Measurements from ENCODE around the gene TNFSF8. TPM values are rescaled to one million over a fixed set of nuclear protein-coding genes. Genes with fewer than 3 reads are reported as not detected.
A peak's percentile ranks its signal among the peaks of the same experiment; 100 is the strongest.

TNFSF8 gene, protein sequence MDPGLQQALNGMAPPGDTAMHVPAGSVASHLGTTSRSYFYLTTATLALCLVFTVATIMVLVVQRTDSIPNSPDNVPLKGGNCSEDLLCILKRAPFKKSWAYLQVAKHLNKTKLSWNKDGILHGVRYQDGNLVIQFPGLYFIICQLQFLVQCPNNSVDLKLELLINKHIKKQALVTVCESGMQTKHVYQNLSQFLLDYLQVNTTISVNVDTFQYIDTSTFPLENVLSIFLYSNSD
- total RNA-seq (2022), result 0.20 TPM in 1 of 2 replicates, not detected in the other
- Bru-seq, nascent RNA, result percentile 21 among the genes with signal in this experiment
- BruChase-seq, experiment 1, labeled RNA remaining after a 2-hour chase, result percentile 16 among the genes with signal in this experiment
- BruChase-seq, experiment 2, labeled RNA remaining after a 6-hour chase, result percentile 21 among the genes with signal in this experiment
- long read RNA-seq, result 0 reads

DNA sequence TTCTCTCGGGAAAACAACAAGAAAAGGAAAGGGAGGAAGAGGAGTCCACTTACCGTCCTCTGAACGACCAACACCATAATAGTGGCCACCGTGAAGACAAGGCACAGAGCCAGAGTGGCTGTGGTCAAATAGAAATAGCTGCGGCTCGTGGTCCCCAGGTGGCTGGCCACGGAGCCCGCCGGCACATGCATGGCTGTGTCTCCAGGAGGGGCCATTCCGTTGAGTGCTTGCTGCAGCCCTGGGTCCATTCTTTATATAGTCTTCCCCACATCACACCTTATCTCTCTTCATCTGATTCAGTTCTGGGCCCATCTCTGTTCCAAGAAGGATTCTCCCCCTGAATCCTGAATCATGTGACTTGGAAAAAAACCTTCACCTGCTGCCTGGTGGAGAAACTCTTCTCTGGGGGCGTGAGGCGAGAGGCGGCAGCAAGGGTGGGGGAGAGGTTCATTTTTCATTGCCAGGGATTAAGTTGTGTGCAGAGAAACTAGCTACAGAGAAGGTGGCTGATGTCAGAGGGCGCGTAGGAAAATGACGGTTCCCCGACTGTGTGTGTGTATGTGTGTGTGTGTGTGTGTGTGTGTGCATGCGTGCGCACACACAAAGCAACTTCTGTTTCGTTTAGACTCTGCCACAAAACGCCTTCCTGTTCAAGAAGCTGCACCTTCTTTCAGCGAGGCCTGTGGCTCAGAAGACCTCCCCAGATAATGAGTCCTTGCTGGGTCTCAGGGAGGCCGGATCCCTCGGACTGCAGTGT is at the start of gene TNFSF8:
Gene TNFSF8, minus strand, starts transcription at position 536 of the 757 bp plus-strand sequence. Its CDS starts 288 bp downstream, at position 248.
- H3K4me1 ChIP-seq, result peaks cover 23% of the 10 kb centered on the region; the same call in 1 of the 2 replicates
- Mint-ChIP-seq H3K27ac (ENCODE audit: unreplicated experiment) (no peak within 1 kb of the TSS), H3K4me3 (ENCODE audit: unreplicated experiment) (no peak within 1 kb of the TSS), H3K36me3 (ENCODE audit: insufficient read depth, unreplicated experiment) (no peaks in the 10 kb centered on the region), H3K4me1 (ENCODE audit: low read depth, unreplicated experiment) (peaks cover 14% of the 10 kb centered on the region), H3K9me3 (ENCODE audit: unreplicated experiment) (no peaks in the 10 kb centered on the region), H3K27me3 (ENCODE audit: insufficient read depth, unreplicated experiment) (no peaks in the 10 kb centered on the region)
- ChIA-PET CTCF (no interaction called here), POLR2A (no interaction called here)
- H3K36me3 ChIP-seq (ENCODE audit: control insufficient read depth, insufficient read depth, low read length), result no peaks in the 10 kb centered on the region
- H3K9me3 ChIP-seq, result 0 out of 2 replicates have a peak, but pooled peaks cover 4% of the 10 kb centered on the region
- BruUV-seq (replicated peaks), result no TSS peak
- no peak for DNase-seq
- intact Hi-C loops (cut with micrococcal nuclease; ENCODE audit: unreplicated experiment), result loop anchor here (1.0 kb wide), 1 partner anchor 14 kb away; no protein-coding TSS in a partner anchor
- H3K27me3 ChIP-seq (replicated peaks; ENCODE audit: control insufficient read depth, insufficient read depth, low read length), result no peaks in the 10 kb centered on the region; the same call in 1 of the 2 replicates
- no peak within 1 kb of the TSS for H3K4me3 ChIP-seq (ENCODE audit: low read depth, low read length)
- TF ChIP-seq, protein P1, sequence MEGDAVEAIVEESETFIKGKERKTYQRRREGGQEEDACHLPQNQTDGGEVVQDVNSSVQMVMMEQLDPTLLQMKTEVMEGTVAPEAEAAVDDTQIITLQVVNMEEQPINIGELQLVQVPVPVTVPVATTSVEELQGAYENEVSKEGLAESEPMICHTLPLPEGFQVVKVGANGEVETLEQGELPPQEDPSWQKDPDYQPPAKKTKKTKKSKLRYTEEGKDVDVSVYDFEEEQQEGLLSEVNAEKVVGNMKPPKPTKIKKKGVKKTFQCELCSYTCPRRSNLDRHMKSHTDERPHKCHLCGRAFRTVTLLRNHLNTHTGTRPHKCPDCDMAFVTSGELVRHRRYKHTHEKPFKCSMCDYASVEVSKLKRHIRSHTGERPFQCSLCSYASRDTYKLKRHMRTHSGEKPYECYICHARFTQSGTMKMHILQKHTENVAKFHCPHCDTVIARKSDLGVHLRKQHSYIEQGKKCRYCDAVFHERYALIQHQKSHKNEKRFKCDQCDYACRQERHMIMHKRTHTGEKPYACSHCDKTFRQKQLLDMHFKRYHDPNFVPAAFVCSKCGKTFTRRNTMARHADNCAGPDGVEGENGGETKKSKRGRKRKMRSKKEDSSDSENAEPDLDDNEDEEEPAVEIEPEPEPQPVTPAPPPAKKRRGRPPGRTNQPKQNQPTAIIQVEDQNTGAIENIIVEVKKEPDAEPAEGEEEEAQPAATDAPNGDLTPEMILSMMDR (IDR thresholded peaks at IDR 0.05; ENCODE audit: insufficient read depth in 1 of 2, low read depth in 1 of 2, low read length in 1 of 2, severe bottlenecking in 1 of 2, unreplicated experiment in 1 of 2), result no peak

DNA sequence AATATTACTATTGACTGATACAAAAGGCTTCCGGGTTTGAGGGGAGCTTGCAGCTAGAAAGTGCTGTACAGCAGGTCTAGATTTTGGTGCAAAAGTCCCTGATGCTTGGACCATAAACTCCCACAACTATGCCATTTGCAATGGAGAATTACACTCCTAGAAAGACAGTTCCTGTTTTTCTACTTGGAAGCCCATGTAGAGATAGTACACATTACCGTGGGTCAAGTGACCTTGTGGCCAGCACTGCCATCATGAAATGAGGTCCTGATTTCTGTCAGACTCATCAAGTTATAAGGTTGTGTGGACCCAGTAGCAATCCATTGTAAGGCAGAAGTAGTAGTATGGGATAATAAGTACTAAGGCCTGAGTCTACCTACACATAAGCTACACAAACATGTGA is 42.8 kb upstream of the TNFSF8 start:
- H3K27me3 Mint-ChIP-seq (ENCODE audit: insufficient read depth, unreplicated experiment), result peaks cover 6% of the 10 kb centered on the region
- Histone ChIP-seq H3K9me3 (no peaks in the 10 kb centered on the region), H3K4me3 (ENCODE audit: low read depth, low read length) (no peak overlapping the region), H3K36me3 (ENCODE audit: control insufficient read depth, insufficient read depth, low read length) (no peaks in the 10 kb centered on the region), H3K27me3 (replicated peaks; ENCODE audit: control insufficient read depth, insufficient read depth, low read length) (no peaks in the 10 kb centered on the region), H3K4me1 (0 out of 2 replicates have a peak, but pooled peaks cover 4% of the 10 kb centered on the region)
- no peak overlapping the region for H3K4me3 Mint-ChIP-seq (ENCODE audit: unreplicated experiment)
- H3K4me1 Mint-ChIP-seq (ENCODE audit: low read depth, unreplicated experiment), result peaks cover 4% of the 10 kb centered on the region
- BruUV-seq (replicated peaks), result no TSS peak
- POLR2A ChIA-PET, result no interaction called here
- H3K27ac Mint-ChIP-seq (ENCODE audit: unreplicated experiment), result no peak overlapping the region
- peaks cover 1% of the 10 kb centered on the region for H3K9me3 Mint-ChIP-seq (ENCODE audit: unreplicated experiment)
- H3K36me3 Mint-ChIP-seq (ENCODE audit: insufficient read depth, unreplicated experiment), result no peaks in the 10 kb centered on the region
- intact Hi-C loops (cut with micrococcal nuclease; ENCODE audit: unreplicated experiment), result no loop called here
- DNase-seq, result no peak
- TF ChIP-seq, protein P1 (IDR thresholded peaks at IDR 0.05; ENCODE audit: insufficient read depth in 1 of 2, low read depth in 1 of 2, low read length in 1 of 2, severe bottlenecking in 1 of 2, unreplicated experiment in 1 of 2), result no peak
- CTCF ChIA-PET, result no interaction called here

DNA sequence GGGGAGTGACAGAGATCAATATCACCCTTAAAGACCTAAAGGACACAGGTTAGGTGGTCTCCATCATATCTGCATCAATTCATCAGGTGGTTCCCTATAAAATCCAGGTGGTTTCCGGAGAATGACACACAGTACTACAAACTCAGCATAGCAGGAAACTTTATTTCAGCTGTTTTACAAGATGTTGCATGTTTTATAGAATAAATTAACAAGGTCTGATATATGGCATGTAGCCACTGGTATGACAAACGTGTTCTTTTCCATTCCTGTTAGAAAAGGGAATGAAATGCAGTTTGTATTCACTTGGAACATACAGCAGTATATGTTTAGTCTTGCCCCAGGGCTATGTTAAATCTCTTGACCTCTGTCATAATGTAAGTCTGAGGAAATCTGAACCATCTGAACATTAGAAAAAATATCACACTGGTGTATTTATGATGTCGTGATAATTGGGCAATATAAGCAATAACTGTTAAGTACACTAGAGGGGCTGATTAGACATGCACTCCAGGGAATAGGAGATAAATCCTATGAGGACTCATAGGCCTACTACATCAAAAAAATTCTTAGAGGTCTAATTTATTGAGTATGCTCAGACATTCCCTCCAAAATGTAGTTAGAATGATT is 42.2 kb upstream of the TNFSF8 start:
- no peak overlapping the region for H3K4me3 ChIP-seq (ENCODE audit: low read depth, low read length)
- no peak overlapping the region for H3K27ac Mint-ChIP-seq (ENCODE audit: unreplicated experiment)
- H3K27me3 ChIP-seq (replicated peaks; ENCODE audit: control insufficient read depth, insufficient read depth, low read length), result no peaks in the 10 kb centered on the region
- no peaks in the 10 kb centered on the region for H3K36me3 Mint-ChIP-seq (ENCODE audit: insufficient read depth, unreplicated experiment)
- H3K9me3 Mint-ChIP-seq (ENCODE audit: unreplicated experiment), result no peaks in the 10 kb centered on the region
- ChIA-PET POLR2A (no interaction called here), CTCF (no interaction called here)
- no peaks in the 10 kb centered on the region for H3K9me3 ChIP-seq
- H3K4me1 ChIP-seq, result 0 out of 2 replicates have a peak, but pooled peaks cover 4% of the 10 kb centered on the region
- intact Hi-C loops (cut with micrococcal nuclease; ENCODE audit: unreplicated experiment), result no loop called here
- peaks cover 6% of the 10 kb centered on the region for H3K27me3 Mint-ChIP-seq (ENCODE audit: insufficient read depth, unreplicated experiment)
- no peaks in the 10 kb centered on the region for H3K36me3 ChIP-seq (ENCODE audit: control insufficient read depth, insufficient read depth, low read length)
- TF ChIP-seq, protein P1 (IDR thresholded peaks at IDR 0.05; ENCODE audit: insufficient read depth in 1 of 2, low read depth in 1 of 2, low read length in 1 of 2, severe bottlenecking in 1 of 2, unreplicated experiment in 1 of 2), result no peak
- BruUV-seq (replicated peaks), result no TSS peak
- DNase-seq, result no peak
- H3K4me1 Mint-ChIP-seq (ENCODE audit: low read depth, unreplicated experiment), result peaks cover 7% of the 10 kb centered on the region
- no peak overlapping the region for H3K4me3 Mint-ChIP-seq (ENCODE audit: unreplicated experiment)

All from Caco-2 (cell line).